HEK293 (cell line): Measurements from ENCODE around the gene UACA.

Experiments used
- ATF2 ChIP-seq: fragments of 450-650 bp; formaldehyde crosslinking; IDR thresholded peaks from 2 replicates; pipeline ENCODE4 v1.5.1; 2016; ENCODE audit warnings: missing biosample characterization, missing genetic modification characterization, low read depth
- HOXD13 ChIP-seq: sonication (generic); formaldehyde crosslinking; IDR thresholded peaks from 2 replicates; pipeline ENCODE4 v1.8.0; 2022; ENCODE audit warnings: missing genetic modification reagents, borderline replicate concordance
- KLF10 ChIP-seq: fragments of 450-650 bp; IDR thresholded peaks from 2 replicates; pipeline ENCODE4 v1.5.1; 2018; ENCODE audit warnings: missing biosample characterization, mild to moderate bottlenecking, missing genetic modification characterization
- KLF17 ChIP-seq: fragments of 450-650 bp; formaldehyde crosslinking; IDR thresholded peaks from 2 replicates; pipeline ENCODE4 v1.5.1; 2016; ENCODE audit warnings: missing biosample characterization, missing genetic modification characterization
- KLF7 ChIP-seq: fragments of 450-650 bp; formaldehyde crosslinking; IDR thresholded peaks from 2 replicates; pipeline ENCODE4 v1.5.1; 2016; ENCODE audit warnings: missing biosample characterization, missing genetic modification characterization, borderline replicate concordance
- MZF1 ChIP-seq: fragments of 450-650 bp; formaldehyde crosslinking; IDR thresholded peaks from 2 replicates; pipeline ENCODE4 v1.5.1; 2017; ENCODE audit warnings: missing biosample characterization, missing genetic modification characterization, borderline replicate concordance
- PRDM10 ChIP-seq: fragments of 450-650 bp; formaldehyde crosslinking; IDR thresholded peaks from 2 replicates; pipeline ENCODE4 v1.5.1; 2016; ENCODE audit warnings: missing biosample characterization, missing genetic modification characterization
- PRDM2 ChIP-seq: fragments of 450-650 bp; formaldehyde crosslinking; IDR thresholded peaks from 2 replicates; pipeline ENCODE4 v1.5.1; 2016; ENCODE audit warnings: missing biosample characterization, missing genetic modification characterization, borderline replicate concordance
- REPIN1 ChIP-seq: fragments of 450-650 bp; formaldehyde crosslinking; IDR thresholded peaks from 2 replicates; pipeline ENCODE4 v1.5.1; 2017; ENCODE audit warnings: missing biosample characterization, missing genetic modification characterization, low read depth
- SP3 ChIP-seq: fragments of 450-650 bp; formaldehyde crosslinking; IDR thresholded peaks from 2 replicates; pipeline ENCODE4 v1.5.1; 2016; ENCODE audit warnings: missing biosample characterization, missing genetic modification characterization
- ZBTB44 ChIP-seq: fragments of 450-650 bp; IDR thresholded peaks from 2 replicates; pipeline ENCODE4 v1.5.1; 2018; ENCODE audit warnings: missing biosample characterization, mild to moderate bottlenecking, missing genetic modification characterization
- ZNF157 ChIP-seq: fragments of 450-650 bp; formaldehyde crosslinking; IDR thresholded peaks from 2 replicates; pipeline ENCODE4 v1.5.1; 2016; ENCODE audit warnings: missing biosample characterization, missing genetic modification characterization
- ZNF19 ChIP-seq: fragments of 450-650 bp; formaldehyde crosslinking; IDR thresholded peaks from 2 replicates; pipeline ENCODE4; 2016; ENCODE audit warnings: missing biosample characterization, missing genetic modification characterization, low read depth
- ZNF2 ChIP-seq: fragments of 450-650 bp; formaldehyde crosslinking; IDR thresholded peaks from 2 replicates; pipeline ENCODE4 v1.5.1; 2016; ENCODE audit warnings: missing biosample characterization, missing genetic modification characterization
- ZNF292 ChIP-seq: fragments of 450-650 bp; formaldehyde crosslinking; IDR thresholded peaks from 2 replicates; pipeline ENCODE4 v1.5.1; 2016; ENCODE audit warnings: low read depth, missing biosample characterization, missing genetic modification characterization, borderline replicate concordance
- ZNF366 ChIP-seq: fragments of 450-650 bp; formaldehyde crosslinking; conservative IDR thresholded peaks from 2 replicates; pipeline ENCODE4 v1.5.1; 2016; ENCODE audit warnings: missing biosample characterization, missing genetic modification characterization
- ZNF394 ChIP-seq: fragments of 450-650 bp; formaldehyde crosslinking; IDR thresholded peaks from 2 replicates; pipeline ENCODE4 v1.5.1; 2016; ENCODE audit warnings: missing biosample characterization, missing genetic modification characterization, mild to moderate bottlenecking, moderate library complexity, borderline replicate concordance
- ZNF404 ChIP-seq: fragments of 450-650 bp; formaldehyde crosslinking; IDR thresholded peaks from 2 replicates; pipeline ENCODE4 v1.5.1; 2017; ENCODE audit warnings: missing biosample characterization, missing genetic modification characterization
- ZNF48 ChIP-seq: fragments of 450-650 bp; formaldehyde crosslinking; IDR thresholded peaks from 2 replicates; pipeline ENCODE4 v1.5.1; 2016; ENCODE audit warnings: missing biosample characterization, missing genetic modification characterization
- ZNF501 ChIP-seq: fragments of 450-650 bp; formaldehyde crosslinking; IDR thresholded peaks from 2 replicates; pipeline ENCODE4 v1.5.1; 2016; ENCODE audit warnings: missing biosample characterization, missing genetic modification characterization
- ZNF529 ChIP-seq: fragments of 450-650 bp; formaldehyde crosslinking; IDR thresholded peaks from 2 replicates; pipeline ENCODE4 v1.5.1; 2017; ENCODE audit warnings: missing genetic modification characterization, missing biosample characterization; ENCODE audit not compliant: insufficient replicate concordance
- ZNF530 ChIP-seq: fragments of 450-650 bp; formaldehyde crosslinking; IDR thresholded peaks from 2 replicates; pipeline ENCODE4 v1.5.1; 2016; ENCODE audit warnings: low read depth, missing biosample characterization, missing genetic modification characterization
- ZNF555 ChIP-seq: fragments of 450-650 bp; formaldehyde crosslinking; conservative IDR thresholded peaks from 2 replicates; pipeline ENCODE4 v1.5.1; 2017; ENCODE audit warnings: missing biosample characterization, mild to moderate bottlenecking, missing genetic modification characterization, inconsistent platforms
- ZNF664 ChIP-seq: fragments of 450-650 bp; formaldehyde crosslinking; IDR thresholded peaks from 2 replicates; pipeline ENCODE4 v1.5.1; 2016; ENCODE audit warnings: missing biosample characterization, missing genetic modification characterization
- ZNF830 ChIP-seq: fragments of 450-650 bp; IDR thresholded peaks from 2 replicates; pipeline ENCODE4 v1.5.0; 2018; ENCODE audit warnings: missing biosample characterization, missing genetic modification characterization, low read depth, mild to moderate bottlenecking, moderate library complexity
- ZSCAN23 ChIP-seq: fragments of 450-650 bp; formaldehyde crosslinking; IDR thresholded peaks from 2 replicates; pipeline ENCODE4 v1.5.1; 2016; ENCODE audit warnings: missing biosample characterization, missing genetic modification characterization

UACA gene

GRCh38 chr15:70762469-70763119 lies 764 bp downstream of the UACA start (continued):
- TF ChIP-seq ZNF394 (tag by site-specific recombination) (0 out of 2 replicates have a peak, but pooled peaks have one; percentile 29), ZNF501 (peak; percentile 76; the same call in 1 of the 2 replicates), ZNF404 (tag by site-specific recombination) (no peak), ZNF157 (tag by site-specific recombination) (no peak), ZNF830 (tag by site-specific recombination) (no peak), SP3 (peak; percentile 51; the same call in 1 of the 2 replicates), ZNF366 (tag by site-specific recombination) (no peak), MZF1 (tag by site-specific recombination) (peak; percentile 60), REPIN1 (no peak), PRDM2 (tag by site-specific recombination) (no peak), ZNF555 (tag by site-specific recombination) (no peak), ZNF664 (tag by site-specific recombination) (no peak), KLF7 (peak; percentile 14; the same call in 1 of the 2 replicates), ZNF2 (tag by site-specific recombination) (peak; percentile 52; the same call in 1 of the 2 replicates), ATF2 (tag by site-specific recombination) (no peak), ZNF529 (tag by site-specific recombination) (no peak), ZNF292 (no peak), HOXD13 (CRISPR knock-in tag) (no peak; the same call in 1 of the 2 replicates), ZNF19 (tag by site-specific recombination) (no peak), ZNF530 (tag by site-specific recombination) (no peak), ZSCAN23 (peak; percentile 53; the same call in 1 of the 2 replicates), KLF17 (tag by site-specific recombination) (peak; percentile 59; the same call in 1 of the 2 replicates), KLF10 (tag by site-specific recombination) (no peak), PRDM10 (tag by site-specific recombination) (peak; percentile 73; the same call in 1 of the 2 replicates), ZBTB44 (tag by site-specific recombination) (no peak; the same call in 1 of the 2 replicates), ZNF48 (tag by site-specific recombination) (no peak)
